ENCODE measurements around the gene ZNF346. TPM values are rescaled to one million over a fixed set of nuclear protein-coding genes. Genes with fewer than 3 reads are reported as not detected.

The ZNF346 gene
- total and polyA plus RNA-seq, 10 of the 15 experiments (the other 5 are each of a cell fraction or from before 2014, with no cell fraction given) = 6.5 to 30.2 (median 24.0) TPM

GRCh38 chr5:177116631-177117373, 94.3 kb downstream of the ZNF346 start:
- H3K79me2 ChIP-seq (ENCODE audit: control insufficient read depth, insufficient read depth, low read length) = no peaks in the 10 kb centered on the region
- TF ChIP-seq USF1 (IDR thresholded peaks at IDR 0.05; ENCODE audit: borderline replicate concordance, extremely low read length, insufficient read depth, low read depth, low read length) (peak; percentile 74), NFYB (IDR thresholded peaks at IDR 0.05; ENCODE audit: insufficient read depth, low read depth, low read length) (peak; percentile 96), POU2F2 (IDR thresholded peaks at IDR 0.05; ENCODE audit: borderline replicate concordance, low read depth, low read length) (no peak), USF2 (IDR thresholded peaks at IDR 0.05; ENCODE audit: borderline replicate concordance, low read depth, low read length) (peak; percentile 26)
- TF ChIP-seq, protein P1, sequence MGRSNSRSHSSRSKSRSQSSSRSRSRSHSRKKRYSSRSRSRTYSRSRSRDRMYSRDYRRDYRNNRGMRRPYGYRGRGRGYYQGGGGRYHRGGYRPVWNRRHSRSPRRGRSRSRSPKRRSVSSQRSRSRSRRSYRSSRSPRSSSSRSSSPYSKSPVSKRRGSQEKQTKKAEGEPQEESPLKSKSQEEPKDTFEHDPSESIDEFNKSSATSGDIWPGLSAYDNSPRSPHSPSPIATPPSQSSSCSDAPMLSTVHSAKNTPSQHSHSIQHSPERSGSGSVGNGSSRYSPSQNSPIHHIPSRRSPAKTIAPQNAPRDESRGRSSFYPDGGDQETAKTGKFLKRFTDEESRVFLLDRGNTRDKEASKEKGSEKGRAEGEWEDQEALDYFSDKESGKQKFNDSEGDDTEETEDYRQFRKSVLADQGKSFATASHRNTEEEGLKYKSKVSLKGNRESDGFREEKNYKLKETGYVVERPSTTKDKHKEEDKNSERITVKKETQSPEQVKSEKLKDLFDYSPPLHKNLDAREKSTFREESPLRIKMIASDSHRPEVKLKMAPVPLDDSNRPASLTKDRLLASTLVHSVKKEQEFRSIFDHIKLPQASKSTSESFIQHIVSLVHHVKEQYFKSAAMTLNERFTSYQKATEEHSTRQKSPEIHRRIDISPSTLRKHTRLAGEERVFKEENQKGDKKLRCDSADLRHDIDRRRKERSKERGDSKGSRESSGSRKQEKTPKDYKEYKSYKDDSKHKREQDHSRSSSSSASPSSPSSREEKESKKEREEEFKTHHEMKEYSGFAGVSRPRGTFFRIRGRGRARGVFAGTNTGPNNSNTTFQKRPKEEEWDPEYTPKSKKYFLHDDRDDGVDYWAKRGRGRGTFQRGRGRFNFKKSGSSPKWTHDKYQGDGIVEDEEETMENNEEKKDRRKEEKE (IDR thresholded peaks at IDR 0.05) = no peak
- BruUV-seq (replicated peaks) = no TSS peak
- SMC1A ChIA-PET (ENCODE audit: uncharacterized antibody, unreplicated experiment) = no interaction called here
- H3K9ac ChIP-seq (ENCODE audit: control insufficient read depth, insufficient read depth, low read length) = no peak overlapping the region
- WGBS (ENCODE audit: insufficient coverage, insufficient replicate concordance, low lambda C conversion rate, missing lambda C conversion rate) = 48% methylated on average over 48 of the region's 49 CpGs
- H3K36me3 ChIP-seq (ENCODE audit: control insufficient read depth in 2 of 2, insufficient read depth in 2 of 2, low read length in 1 of 2) = no peaks in the 10 kb centered on the region
- H4K20me1 ChIP-seq (ENCODE audit: control insufficient read depth, insufficient read depth) = no peaks in the 10 kb centered on the region
- POLR2A ChIA-PET = no interaction called here
- H3K27me3 ChIP-seq (replicated peaks in 1 of 2; ENCODE audit: control insufficient read depth in 2 of 2, insufficient read depth in 2 of 2, low read length in 1 of 2) = no peaks in the 10 kb centered on the region
- no peak overlapping the region for H3K4me3 ChIP-seq
- intact Hi-C loops (cut with micrococcal nuclease; ENCODE audit: unreplicated experiment) = loop anchor here (10.0 kb wide), 1 partner anchor 388 kb away; the partner anchor contains the start of gene DOK3
- peak overlapping the region; percentile 39 for H2AFZ ChIP-seq (ENCODE audit: control insufficient read depth, low read depth, low read length)
- CTCF ChIA-PET = no interaction called here
- DNase-seq (ENCODE audit: low read depth, low spot score) (no peak), ATAC-seq (peak; percentile 44), FAIRE-seq (no peak)
- no peaks in the 10 kb centered on the region for H3K9me3 ChIP-seq (replicated peaks; ENCODE audit: control insufficient read depth, insufficient read depth, low read length)
- H3K4me2 ChIP-seq (ENCODE audit: control insufficient read depth, insufficient read depth) = peak overlapping the region; percentile 33; the same call in 1 of the 2 replicates
- no peak overlapping the region for H3K27ac ChIP-seq (ENCODE audit: control insufficient read depth, insufficient read depth)
- RAD21 ChIA-PET (ENCODE audit: unreplicated experiment) = no interaction called here
- peaks cover 3% of the 10 kb centered on the region; the same call in 1 of the 2 replicates for H3K4me1 ChIP-seq (ENCODE audit: control insufficient read depth, insufficient read depth, low read length)
- in situ Hi-C loops (cut with MboI) = loop anchor here (5.0 kb wide), 1 partner anchor 180 kb away; no protein-coding TSS in a partner anchor
